Measurements from ENCODE around the gene ZDHHC14. TPM values are rescaled to one million over a fixed set of nuclear protein-coding genes. Genes with fewer than 3 reads are reported as not detected.

ZDHHC14 gene
- total RNA-seq, 2 experiments from 2014 or later = 1.3 to 1.6 TPM

- ChIA-PET POLR2A (interaction anchor here (0.5 to 2.5 kb wide), 8 partner anchors 10 to 414 kb away, joined by 3 to 11 read pairs (median 4); partner anchors contain the start of gene ZDHHC14), CTCF (interaction anchor here (0.6 to 1.4 kb wide), 2 partner anchors 23 to 32 kb away, joined by 3 read pairs; no protein-coding TSS in a partner anchor)
- no peak overlapping the region for H3K4me3 ChIP-seq (ENCODE audit: low read length)
- no peaks in the 10 kb centered on the region for H3K36me3 Mint-ChIP-seq (ENCODE audit: low read depth)
- H3K36me3 ChIP-seq (ENCODE audit: insufficient read depth, low read length) = no peaks in the 10 kb centered on the region
- intact Hi-C loops (cut with DNase I, micrococcal nuclease) = no loop called here
- no peak overlapping the region for H3K27ac ChIP-seq (ENCODE audit: low read depth in 1 of 2, low read length in 2 of 2)
- H3K4me1 ChIP-seq (ENCODE audit: insufficient read depth, low read length) = peaks cover 6% of the 10 kb centered on the region
- H3K27ac Mint-ChIP-seq = no peak overlapping the region
- H3K4me3 Mint-ChIP-seq = peak overlapping the region; percentile 14
- no peaks in the 10 kb centered on the region for H3K27me3 ChIP-seq (ENCODE audit: control insufficient read depth in 1 of 2, insufficient read depth in 2 of 2, low read length in 2 of 2)
- no peaks in the 10 kb centered on the region for H3K9me3 Mint-ChIP-seq
- no peaks in the 10 kb centered on the region for H3K27me3 Mint-ChIP-seq
- no peak for TF ChIP-seq CTCF (IDR thresholded peaks at IDR 0.05)
- H3K4me1 Mint-ChIP-seq (ENCODE audit: low read depth) = peaks cover 26% of the 10 kb centered on the region
- H3K9me3 ChIP-seq (ENCODE audit: control insufficient read depth in 1 of 2, insufficient read depth in 1 of 2, low read length in 2 of 2) = no peaks in the 10 kb centered on the region
- DNase-seq (peak in 3 of 14 experiments; percentile 48 to 67 (median 63)), ATAC-seq (ENCODE audit: poor library complexity) (peak; percentile 87)
Observed at GRCh38 chr6:157569543-157569942, 188.6 kb downstream of the ZDHHC14 start.

- intact Hi-C loops (cut with DNase I, micrococcal nuclease) = no loop called here
- Mint-ChIP-seq H3K4me1 (ENCODE audit: low read depth) (peaks cover 26% of the 10 kb centered on the region), H3K27me3 (no peaks in the 10 kb centered on the region), H3K36me3 (ENCODE audit: low read depth) (no peaks in the 10 kb centered on the region), H3K4me3 (peak overlapping the region; percentile 4), H3K9me3 (no peaks in the 10 kb centered on the region), H3K27ac (no peak overlapping the region)
- no peak for DNase-seq
- TF ChIP-seq CTCF (IDR thresholded peaks at IDR 0.05) = no peak
- no peaks in the 10 kb centered on the region for H3K27me3 ChIP-seq (ENCODE audit: control insufficient read depth in 1 of 2, insufficient read depth in 2 of 2, low read length in 2 of 2)
- H3K36me3 ChIP-seq (ENCODE audit: insufficient read depth, low read length) = no peaks in the 10 kb centered on the region
- no peak overlapping the region for H3K4me3 ChIP-seq (ENCODE audit: low read length)
- H3K27ac ChIP-seq (ENCODE audit: low read depth in 1 of 2, low read length in 2 of 2) = no peak overlapping the region
- no peaks in the 10 kb centered on the region for H3K9me3 ChIP-seq (ENCODE audit: control insufficient read depth in 1 of 2, insufficient read depth in 1 of 2, low read length in 2 of 2)
- POLR2A ChIA-PET = interaction anchor here (0.5 to 2.5 kb wide), 8 partner anchors 10 to 413 kb away, joined by 3 to 11 read pairs (median 4); partner anchors contain the start of gene ZDHHC14
- ATAC-seq (ENCODE audit: poor library complexity) = no peak
- CTCF ChIA-PET = interaction anchor here (0.6 to 1.4 kb wide), 3 partner anchors 9 to 31 kb away, joined by 3 read pairs; no protein-coding TSS in a partner anchor
- H3K4me1 ChIP-seq (ENCODE audit: insufficient read depth, low read length) = peaks cover 6% of the 10 kb centered on the region
Observed at GRCh38 chr6:157570104-157570503, 189.1 kb downstream of the ZDHHC14 start.

- no peak overlapping the region for H3K4me3 ChIP-seq (ENCODE audit: low read length)
Observed at GRCh38 chr6:157570752-157571151, 189.8 kb downstream of the ZDHHC14 start.

More at GRCh38 chr6:157570752-157571151, 189.8 kb downstream of the ZDHHC14 start:
- H3K9me3 Mint-ChIP-seq = no peaks in the 10 kb centered on the region
- peaks cover 26% of the 10 kb centered on the region for H3K4me1 Mint-ChIP-seq (ENCODE audit: low read depth)
- no peaks in the 10 kb centered on the region for H3K27me3 ChIP-seq (ENCODE audit: control insufficient read depth in 1 of 2, insufficient read depth in 2 of 2, low read length in 2 of 2)
- no peak overlapping the region for H3K4me3 Mint-ChIP-seq
- ATAC-seq (ENCODE audit: poor library complexity) (no peak), DNase-seq (no peak)
- no peaks in the 10 kb centered on the region for H3K9me3 ChIP-seq (ENCODE audit: control insufficient read depth in 1 of 2, insufficient read depth in 1 of 2, low read length in 2 of 2)
- H3K4me1 ChIP-seq (ENCODE audit: insufficient read depth, low read length) = peaks cover 6% of the 10 kb centered on the region
- no peak overlapping the region for H3K27ac Mint-ChIP-seq
- intact Hi-C loops (cut with DNase I, micrococcal nuclease) = no loop called here
- H3K36me3 ChIP-seq (ENCODE audit: insufficient read depth, low read length) = no peaks in the 10 kb centered on the region
- CTCF ChIA-PET = interaction anchor here (0.6 kb wide), 2 partner anchors 8 to 623 kb away, joined by 3 read pairs; no protein-coding TSS in a partner anchor
- no peak for TF ChIP-seq CTCF (IDR thresholded peaks at IDR 0.05)
- no peaks in the 10 kb centered on the region for H3K27me3 Mint-ChIP-seq
- no peaks in the 10 kb centered on the region for H3K36me3 Mint-ChIP-seq (ENCODE audit: low read depth)
- POLR2A ChIA-PET = interaction anchor here (2.5 kb wide), 1 partner anchor 191 kb away, joined by 11 read pairs; the partner anchor contains the start of gene ZDHHC14
- H3K27ac ChIP-seq (ENCODE audit: low read depth in 1 of 2, low read length in 2 of 2) = no peak overlapping the region
